ENCODE data around the gene KLHL26. TPM values are rescaled to one million over a fixed set of nuclear protein-coding genes. Genes with fewer than 3 reads are reported as not detected.
A peak's percentile ranks its signal among the peaks of the same experiment; 100 is the strongest.

KLHL26 gene
- total RNA-seq, 4 donors from 2014 or later, result 13.4 to 20.2 (median 15.9) TPM

GRCh38 chr19:18626906-18627305 is 9.9 kb upstream of the KLHL26 start:
- H3K27me3 ChIP-seq, result no peaks in the 10 kb centered on the region
- peaks cover 0 to 6% of the 10 kb centered on the region in 2 donors for H3K4me1 ChIP-seq
- TF ChIP-seq CTCF (IDR thresholded peaks at IDR 0.05), result no peak
- TF ChIP-seq POLR2A (IDR thresholded peaks at IDR 0.05), result no peak
- 60 to 73% methylated on average over 2 of the region's 2 CpGs for WGBS, 2 donors
- intact Hi-C loops (cut with DNase I), result no loop called here
- no peak overlapping the region for H3K27ac ChIP-seq
- H3K4me3 ChIP-seq (replicated peaks in 1 of 3), result no peak overlapping the region
- DNase-seq, result no peak
- H3K36me3 ChIP-seq, result no peaks in the 10 kb centered on the region
- no peaks in the 10 kb centered on the region for H3K9me3 ChIP-seq

GRCh38 chr19:18629166-18630088 is 7.4 kb upstream of the KLHL26 start:
- WGBS, 2 donors, result 76 to 78% methylated on average over 14 of the region's 15 CpGs
- no peaks in the 10 kb centered on the region for H3K36me3 ChIP-seq
- no peaks in the 10 kb centered on the region for H3K9me3 ChIP-seq
- no peak for TF ChIP-seq POLR2A (IDR thresholded peaks at IDR 0.05)
- no peak for TF ChIP-seq CTCF (IDR thresholded peaks at IDR 0.05)
- no peak overlapping the region for H3K4me3 ChIP-seq (replicated peaks in 1 of 3)
- no peaks in the 10 kb centered on the region for H3K27me3 ChIP-seq
- DNase-seq, result peak in 1 of 2 donors; percentile 27
- intact Hi-C loops (cut with DNase I), result no loop called here
- H3K27ac ChIP-seq, result peak overlapping the region; percentile 9 to 71 (median 17)
- H3K4me1 ChIP-seq, result peaks cover 0 to 6% of the 10 kb centered on the region in 2 donors

GRCh38 chr19:18633321-18633720 is 3.5 kb upstream of the KLHL26 start:
- 77 to 92% methylated on average over 5 of the region's 8 CpGs for WGBS, 2 donors
- TF ChIP-seq POLR2A (IDR thresholded peaks at IDR 0.05) (no peak), CTCF (IDR thresholded peaks at IDR 0.05) (no peak)
- Histone ChIP-seq H3K4me1 (peaks cover 8 to 29% of the 10 kb centered on the region in 2 donors), H3K27me3 (no peaks in the 10 kb centered on the region), H3K36me3 (no peaks in the 10 kb centered on the region), H3K9me3 (no peaks in the 10 kb centered on the region), H3K4me3 (replicated peaks in 1 of 3) (no peak overlapping the region), H3K27ac (no peak overlapping the region)
- no peak for DNase-seq
- intact Hi-C loops (cut with DNase I), result no loop called here

- Histone ChIP-seq H3K36me3 (no peaks in the 10 kb centered on the region), H3K9me3 (no peaks in the 10 kb centered on the region), H3K4me3 (replicated peaks in 1 of 3) (no peak overlapping the region), H3K27ac (no peak overlapping the region), H3K4me1 (peaks cover 8 to 31% of the 10 kb centered on the region in 2 donors), H3K27me3 (no peaks in the 10 kb centered on the region)
- TF ChIP-seq CTCF (IDR thresholded peaks at IDR 0.05) (no peak), POLR2A (IDR thresholded peaks at IDR 0.05) (no peak)
- intact Hi-C loops (cut with DNase I), result no loop called here
- 59 to 63% methylated on average over 7 to 10 of the region's 12 CpGs for WGBS, 2 donors
- peak; percentile 67 for DNase-seq
Measured at GRCh38 chr19:18634612-18635297, 2.1 kb upstream of the KLHL26 start.

- no peak overlapping the region for H3K27ac ChIP-seq
Measured at GRCh38 chr19:18635831-18636182, 1.0 kb upstream of the KLHL26 start.

More at GRCh38 chr19:18635831-18636182, 1.0 kb upstream of the KLHL26 start:
- intact Hi-C loops (cut with DNase I), result no loop called here
- no peaks in the 10 kb centered on the region for H3K27me3 ChIP-seq
- TF ChIP-seq POLR2A (IDR thresholded peaks at IDR 0.05) (no peak), CTCF (IDR thresholded peaks at IDR 0.05) (no peak)
- WGBS, 2 donors, result 13 to 20% methylated on average over 6 of the region's 6 CpGs
- H3K4me1 ChIP-seq, result peaks cover 8 to 31% of the 10 kb centered on the region in 2 donors
- DNase-seq, result no peak
- peak overlapping the region in 1 of 3 donors; percentile 86 for H3K4me3 ChIP-seq (replicated peaks in 1 of 3)
- no peaks in the 10 kb centered on the region for H3K36me3 ChIP-seq
- H3K9me3 ChIP-seq, result no peaks in the 10 kb centered on the region

Data from thyroid gland (tissue), 4 donors.